Endothelial cell of umbilical vein (primary cell): ENCODE measurements around the gene LSMEM2. TPM values are rescaled to one million over a fixed set of nuclear protein-coding genes. Genes with fewer than 3 reads are reported as not detected.

Experiments used
- BruUV-seq: library from RNA; stranded (reverse); fragments of 400-500 nt; replicated peaks from 2 replicates; lab custom pipeline; 2021; lab: Mats Ljungman, UMichigan
- CTCF ChIA-PET: fragments of 300-600, 350-600 bp; sonication (Branson Sonifier 250); formaldehyde crosslinking; loops from one replicate; lab custom pipeline; 2021; ENCODE audit warnings: antibody characterized with exemption, inconsistent platforms; lab: Charles Lee
- POLR2A ChIA-PET: fragments of 300-600, 350-600 bp; sonication (Branson Sonifier 250); formaldehyde crosslinking; loops from one replicate; lab custom pipeline; 2021; ENCODE audit warnings: antibody characterized with exemption, inconsistent platforms; lab: Charles Lee
- DNase-seq: peaks from one replicate; pipeline ENCODE4 v3.0.0-alpha.2; 2011; ENCODE audit warnings: low read depth, low spot score
- FAIRE-seq: peaks from 2 replicates; lab custom pipeline; 2011; peaks lifted over from hg19 to GRCh38; lab: Jason Lieb, UNC
- H2AFZ ChIP-seq: 2 replicates; pipeline ENCODE4 v1.6.0; 2012; ENCODE audit warnings: low read depth, low read length, control low read depth, inconsistent platforms
- H3K27ac ChIP-seq: 2 replicates; pipeline ENCODE4 v1.5.1; 2011; ENCODE audit warnings: low read depth, mild to moderate bottlenecking, control low read depth, low read length, moderate library complexity; ENCODE audit not compliant: insufficient read depth
- H3K27me3 ChIP-seq, 2 experiments: 2 replicates each; pipeline versions ENCODE4 v1.6.0 to v1.6.1; 2011; ENCODE audit warnings: low read length in 2 of 2, mixed read lengths in 1 of 2; ENCODE audit not compliant: control insufficient read depth in 2 of 2, insufficient read depth in 2 of 2
- H3K36me3 ChIP-seq, 2 experiments: 2 replicates in 1 of 2; 3 replicates in 1 of 2; pipeline ENCODE4 v1.5.1; 2011; ENCODE audit warnings: low read length in 2 of 2, mild to moderate bottlenecking in 1 of 2, moderate library complexity in 1 of 2; ENCODE audit not compliant: control insufficient read depth in 2 of 2, insufficient read depth in 2 of 2; ENCODE audit errors: extremely low read depth in 1 of 2
- H3K4me1 ChIP-seq: 3 replicates; pipeline ENCODE4 v1.5.1; 2011; ENCODE audit warnings: mild to moderate bottlenecking, low read length; ENCODE audit not compliant: control insufficient read depth, insufficient read depth; ENCODE audit errors: extremely low read depth
- H3K4me2 ChIP-seq: 2 replicates; pipeline ENCODE4 v1.6.1; 2011; ENCODE audit warnings: low read length, control low read depth, mixed read lengths; ENCODE audit not compliant: insufficient read depth
- H3K4me3 ChIP-seq, 3 experiments: fragments of 200-600 bp in 1 of 3; sonication (generic), shearing (Covaris generic) in 1 of 3; replicated peaks in 1 of 3; 2 replicates each; pipeline ENCODE4 v1.5.1; 2011 to 2016; ENCODE audit warnings: control low read depth in 3 of 3, low read length in 3 of 3, mild to moderate bottlenecking in 2 of 3, inconsistent platforms in 1 of 3, low read depth in 1 of 3, moderate library complexity in 1 of 3; ENCODE audit not compliant: insufficient read depth in 1 of 3
- H3K79me2 ChIP-seq: 2 replicates; pipeline ENCODE4 v1.6.0; 2012; ENCODE audit warnings: low read length, inconsistent platforms; ENCODE audit not compliant: control insufficient read depth, insufficient read depth
- H3K9ac ChIP-seq: replicated peaks from 2 replicates; pipeline ENCODE3; 2011; ENCODE audit warnings: low read length, control low read depth; ENCODE audit not compliant: insufficient read depth; ENCODE audit errors: extremely low read depth
- H3K9me1 ChIP-seq: replicated peaks from 3 replicates; pipeline ENCODE4 v1.6.0; 2011; ENCODE audit warnings: mild to moderate bottlenecking, low read length; ENCODE audit not compliant: control insufficient read depth, insufficient read depth; ENCODE audit errors: extremely low read depth
- H3K9me3 ChIP-seq: replicated peaks from 2 replicates; pipeline ENCODE4 v1.5.1; 2012; ENCODE audit warnings: low read length, inconsistent platforms; ENCODE audit not compliant: control insufficient read depth, insufficient read depth
- H4K20me1 ChIP-seq: replicated peaks from 2 replicates; pipeline ENCODE3; 2011; ENCODE audit warnings: mild to moderate bottlenecking, low read length; ENCODE audit not compliant: control insufficient read depth, insufficient read depth; ENCODE audit errors: extremely low read depth
- CTCF ChIP-seq, 2 donors: IDR thresholded peaks; 1 replicate in 1 of 2; 2 replicates in 1 of 2; pipeline ENCODE4 v1.5.1; 2011; ENCODE audit warnings: low read length in 2 of 2, mild to moderate bottlenecking in 2 of 2, moderate library complexity in 2 of 2, control low read depth in 1 of 2, inconsistent platforms in 1 of 2, low read depth in 1 of 2; ENCODE audit not compliant: insufficient read depth in 1 of 2; ENCODE audit errors: extremely low read depth in 1 of 2
- EZH2 ChIP-seq: IDR thresholded peaks from 2 replicates; pipeline ENCODE4 v1.6.1; 2012; ENCODE audit warnings: borderline replicate concordance, low read depth, mild to moderate bottlenecking, moderate library complexity, low read length, inconsistent platforms; ENCODE audit not compliant: severe bottlenecking
- FOS ChIP-seq: IDR thresholded peaks from 2 replicates; pipeline ENCODE4 v1.6.1; 2011; ENCODE audit warnings: mild to moderate bottlenecking, low read length, moderate library complexity, borderline replicate concordance; ENCODE audit not compliant: insufficient read depth
- GATA2 ChIP-seq: IDR thresholded peaks from 2 replicates; pipeline ENCODE4 v1.7.0; 2011; ENCODE audit warnings: low read depth, mild to moderate bottlenecking, moderate library complexity, mixed read lengths, low read length; ENCODE audit not compliant: insufficient read length, insufficient read depth
- JUN ChIP-seq: IDR thresholded peaks from 2 replicates; pipeline ENCODE4 v1.6.1; 2011; ENCODE audit warnings: borderline replicate concordance, low read depth; ENCODE audit not compliant: insufficient read length, insufficient read depth
- MAX ChIP-seq: IDR thresholded peaks from 2 replicates; pipeline ENCODE4 v1.6.1; 2011; ENCODE audit not compliant: insufficient read depth, insufficient read length
- MYC ChIP-seq: IDR thresholded peaks from one replicate; pipeline ENCODE4 v1.6.1; 2011; ENCODE audit warnings: mild to moderate bottlenecking, low read depth, low read length
- POLR2A ChIP-seq: IDR thresholded peaks from 2 replicates; pipeline ENCODE4 v1.6.1; 2012; ENCODE audit warnings: low read depth, mild to moderate bottlenecking, control low read depth, low read length
- POLR2AphosphoS5 ChIP-seq: IDR thresholded peaks from 2 replicates; pipeline ENCODE4 v1.6.1; 2012; ENCODE audit warnings: low read depth, mild to moderate bottlenecking, control low read depth, low read length, moderate library complexity; ENCODE audit not compliant: insufficient read depth
- dilution Hi-C: fragments of 300-500 bp; cut with MboI; formaldehyde crosslinking; loops from one replicate; pipeline ENCODE4 v1.15.0; 2019; ENCODE audit warnings: low sequenced_read_pairs; ENCODE audit not compliant: extremely low pct_ligation_motif_present
- intact Hi-C: fragments of 100-400 bp; cut with micrococcal nuclease; formaldehyde crosslinking; loops from one replicate; pipeline ENCODE4 v1.10.0; 2022
- polyA plus RNA-seq, 4 experiments: library from polyadenylated mRNA; depleted of rRNA in 3 of 4; stranded (reverse) in 3 of 4; unstranded in 1 of 4; fragments of >200 nt; gene quantifications; 2 replicates each; pipeline versions ENCODE4 v1.2.1 to v1.2.3, GENCODE V29; 2011 to 2012; ENCODE audit warnings: missing spikeins in 1 of 4
- total RNA-seq: library from RNA; stranded (reverse); gene quantifications from 2 replicates; pipeline ENCODE4 v1.2.3, GENCODE V29; 2021

The LSMEM2 gene
- total and polyA plus RNA-seq, 2 donors (not counting 3 experiments of a cell fraction or from before 2014, with no cell fraction given) = not detected

GRCh38 chr3:50231581-50231980 lies 47.3 kb upstream of the LSMEM2 start:
- TF ChIP-seq JUN (no peak), MYC (no peak), FOS (no peak), CTCF (IDR thresholded peaks at IDR 0.05; ENCODE audit: extremely low read depth in 1 of 2, insufficient read depth in 1 of 2, low read depth in 1 of 2, low read length in 2 of 2) (no peak), POLR2AphosphoS5 (no peak), GATA2 (no peak), POLR2A (no peak), EZH2 (no peak), MAX (no peak)
- Histone ChIP-seq H3K9me3 (no peaks in the 10 kb centered on the region), H3K9me1 (no peaks in the 10 kb centered on the region), H3K4me3 (no peak overlapping the region), H3K36me3 (no peaks in the 10 kb centered on the region), H3K4me1 (peaks cover 11% of the 10 kb centered on the region), H3K27ac (no peak overlapping the region), H3K9ac (no peak overlapping the region), H3K4me2 (no peak overlapping the region), H3K79me2 (peaks cover 7% of the 10 kb centered on the region), H4K20me1 (no peaks in the 10 kb centered on the region), H2AFZ (no peak overlapping the region), H3K27me3 (no peaks in the 10 kb centered on the region)
- intact Hi-C loops (no loop called here), dilution Hi-C loops (no loop called here)
- no TSS peak for BruUV-seq
- DNase-seq = no peak
- CTCF ChIA-PET = interaction anchor here (1.2 to 10.5 kb wide), 4 partner anchors 16 to 43 kb away, joined by 4 to 314 read pairs (median 116); partner anchors contain the start of gene GNAT1
- no peak for FAIRE-seq
- POLR2A ChIA-PET = interaction anchor here (0.6 to 0.7 kb wide), 2 partner anchors 11 to 23 kb away, joined by 4 to 6 read pairs; no protein-coding TSS in a partner anchor
